HCT116 (cell line): ENCODE measurements around the gene KRT5. TPM values are rescaled to one million over a fixed set of nuclear protein-coding genes. Genes with fewer than 3 reads are reported as not detected.

Source experiments
- ATAC-seq: fragments of 200-7000 bp; cut with Tn5 transposase; 2 replicates; pipeline ENCODE4 v1.9.1; 2020; ENCODE audit warnings: mild to moderate bottlenecking, moderate library complexity
- BruUV-seq: library from RNA; stranded (reverse); fragments of 400-500 nt; replicated peaks from 2 replicates; lab custom pipeline; 2021; lab: Mats Ljungman, UMichigan
- CTCF ChIA-PET: fragments of 300-600 bp; sonication (Branson Sonifier 250); formaldehyde crosslinking; loops from one replicate; lab custom pipeline; 2021; ENCODE audit warnings: antibody characterized with exemption; lab: Charles Lee
- POLR2A ChIA-PET: fragments of 300-600, 350-600 bp; sonication (Branson Sonifier 250); formaldehyde crosslinking; loops from one replicate; lab custom pipeline; 2021; ENCODE audit warnings: antibody characterized with exemption; lab: Charles Lee
- RAD21 ChIA-PET, 2 experiments: fragments of 300-600 bp; sonication (Branson Sonifier 250); formaldehyde crosslinking; loops; one replicate each; lab custom pipeline; 2023; ENCODE audit warnings: low total read pairs in 2 of 2; ENCODE audit not compliant: uncharacterized antibody in 2 of 2, unreplicated experiment in 2 of 2, low non-redundant PET in 1 of 2; lab: Charles Lee
- DNase-seq: peaks from one replicate; pipeline ENCODE4 v3.0.0-alpha.2; 2010; ENCODE audit warnings: low read depth, low spot score
- H2AFZ ChIP-seq: fragments of 200-600 bp; shearing (Covaris generic), sonication (generic); 2 replicates; pipeline ENCODE4 v1.6.1; 2017; ENCODE audit warnings: low read depth, mixed run types, mixed read lengths, antibody characterized with exemption, low read length; ENCODE audit not compliant: poor library complexity, severe bottlenecking
- H3K27ac ChIP-seq: 2 replicates; pipeline ENCODE4 v1.5.1; 2012; ENCODE audit warnings: low read depth, low read length
- H3K27me3 ChIP-seq: fragments of 200-600 bp; sonication (generic); 2 replicates; pipeline ENCODE4 v1.6.1; 2016; ENCODE audit warnings: mixed run types, low read length, mixed read lengths; ENCODE audit not compliant: insufficient read depth
- H3K36me3 ChIP-seq, 2 experiments: fragments of 200-500 bp in 1 of 2; fragments of 200-600 bp in 1 of 2; sonication (Bioruptor generic) in 1 of 2; sonication (generic) in 1 of 2; 2 replicates each; pipeline versions ENCODE4 v1.5.1 to v1.6.1; 2014 to 2016; ENCODE audit warnings: low read length in 2 of 2, inconsistent platforms in 1 of 2, mixed read lengths in 1 of 2, mixed run types in 1 of 2; ENCODE audit not compliant: insufficient read depth in 2 of 2, control insufficient read depth in 1 of 2
- H3K4me1 ChIP-seq, 2 experiments: fragments of 200-600 bp in 1 of 2; sonication (generic) in 1 of 2; 2 replicates each; pipeline versions ENCODE4 v1.5.1 to v1.6.1; 2012 to 2017; ENCODE audit warnings: low read length in 2 of 2, inconsistent platforms in 1 of 2, mild to moderate bottlenecking in 1 of 2, mixed read lengths in 1 of 2, mixed run types in 1 of 2, moderate library complexity in 1 of 2; ENCODE audit not compliant: insufficient read depth in 2 of 2, control insufficient read depth in 1 of 2
- H3K4me2 ChIP-seq: fragments of 200-600 bp; sonication (generic); 2 replicates; pipeline ENCODE4 v1.6.1; 2017; ENCODE audit warnings: mixed run types, low read length, mixed read lengths
- H3K4me3 ChIP-seq, 2 experiments: fragments of 200-600 bp in 1 of 2; sonication (generic) in 1 of 2; replicated peaks in 1 of 2; 2 replicates each; pipeline ENCODE4 v1.5.1; 2011 to 2016; ENCODE audit warnings: low read length in 2 of 2, control low read depth in 1 of 2, low read depth in 1 of 2, mild to moderate bottlenecking in 1 of 2, mixed read lengths in 1 of 2, mixed run types in 1 of 2
- H3K79me2 ChIP-seq: fragments of 200-600 bp; sonication (generic); 2 replicates; pipeline ENCODE4 v1.6.1; 2017; ENCODE audit warnings: mild to moderate bottlenecking, mixed run types, low read length, moderate library complexity, mixed read lengths; ENCODE audit not compliant: insufficient read depth
- H3K9ac ChIP-seq: fragments of 200-600 bp; sonication (generic); 2 replicates; pipeline ENCODE4 v1.6.1; 2016; ENCODE audit warnings: low read length, mixed read lengths
- H3K9me2 ChIP-seq: fragments of 200-600 bp; sonication (generic), shearing (Covaris generic); 2 replicates; pipeline ENCODE4 v1.6.1; 2017; ENCODE audit warnings: mixed run types, mild to moderate bottlenecking, moderate library complexity; ENCODE audit not compliant: insufficient read depth
- H3K9me3 ChIP-seq, 2 experiments: fragments of 200-500 bp in 1 of 2; fragments of 200-600 bp in 1 of 2; sonication (Bioruptor generic) in 1 of 2; sonication (generic) in 1 of 2; 2 replicates each; pipeline ENCODE4 v1.6.1; 2014 to 2017; ENCODE audit warnings: low read length in 2 of 2, mixed read lengths in 2 of 2, inconsistent platforms in 1 of 2, low read depth in 1 of 2, mild to moderate bottlenecking in 1 of 2, mixed run types in 1 of 2, moderate library complexity in 1 of 2; ENCODE audit not compliant: control insufficient read depth in 1 of 2, insufficient read depth in 1 of 2
- H4K20me1 ChIP-seq: fragments of 200-600 bp; sonication (generic), shearing (Covaris generic); 2 replicates; pipeline ENCODE4 v1.6.1; 2017; ENCODE audit warnings: mixed run types, mild to moderate bottlenecking, moderate library complexity; ENCODE audit not compliant: insufficient read depth
- ATF3 ChIP-seq: IDR thresholded peaks from 2 replicates; pipeline ENCODE4 v1.6.1; 2012
- CTCF ChIP-seq, 3 experiments: fragments of 200-600 bp in 1 of 3; sonication (generic) in 1 of 3; IDR thresholded peaks in 2 of 3; conservative IDR thresholded peaks in 1 of 3; 2 replicates each; pipeline ENCODE4 v1.5.1; 2012 to 2017; ENCODE audit warnings: low read depth in 2 of 3, low read length in 2 of 3, antibody characterized with exemption in 1 of 3, borderline replicate concordance in 1 of 3, control low read depth in 1 of 3, mild to moderate bottlenecking in 1 of 3, mixed read lengths in 1 of 3, mixed run types in 1 of 3, moderate library complexity in 1 of 3; ENCODE audit not compliant: insufficient read depth in 1 of 3
- EGR1 ChIP-seq: IDR thresholded peaks from 2 replicates; pipeline ENCODE4 v1.6.1; 2012; ENCODE audit warnings: low read depth
- ELF1 ChIP-seq: IDR thresholded peaks from 2 replicates; pipeline ENCODE4 v1.6.1; 2012; ENCODE audit warnings: low read depth, borderline replicate concordance
- EZH2phosphoT487 ChIP-seq: fragments of 200-600 bp; IDR thresholded peaks from 2 replicates; pipeline ENCODE4 v1.6.1; 2018; ENCODE audit warnings: antibody characterized with exemption, borderline replicate concordance
- MAX ChIP-seq: IDR thresholded peaks from 2 replicates; pipeline ENCODE4 v1.6.1; 2012
- POLR2AphosphoS5 ChIP-seq: IDR thresholded peaks from 2 replicates; pipeline ENCODE4 v1.6.1; 2011; ENCODE audit warnings: mild to moderate bottlenecking, low read depth, low read length, moderate library complexity
- RAD21 ChIP-seq: IDR thresholded peaks from 2 replicates; pipeline ENCODE4 v1.6.1; 2012; ENCODE audit warnings: low read depth, mild to moderate bottlenecking
- REST ChIP-seq: IDR thresholded peaks from 2 replicates; pipeline ENCODE4 v1.6.1; 2012; ENCODE audit warnings: low read depth
- SIN3A ChIP-seq: IDR thresholded peaks from 2 replicates; pipeline ENCODE4 v1.6.1; 2012; ENCODE audit warnings: low read depth
- ZNF274 ChIP-seq: fragments of 200-500 bp; sonication (Bioruptor generic); IDR thresholded peaks from 2 replicates; pipeline ENCODE4 v1.6.1; 2014; ENCODE audit warnings: mild to moderate bottlenecking, low read depth, low read length, inconsistent platforms
- intact Hi-C: fragments of 100-400 bp; cut with micrococcal nuclease; formaldehyde crosslinking; loops from 2 replicates; pipeline ENCODE4 v1.10.0; 2022
- total RNA-seq: library from RNA; stranded (reverse); gene quantifications from one replicate; pipeline ENCODE4 v1.2.1, GENCODE V29; 2021; ENCODE audit not compliant: unreplicated experiment

The KRT5 gene
- total RNA-seq, 1 experiment from 2014 or later: 0.44 TPM

- POLR2A ChIA-PET: no interaction called here
- Histone ChIP-seq H3K9ac (no peak overlapping the region), H3K27ac (no peak overlapping the region), H3K4me2 (no peak overlapping the region), H3K36me3 (no peaks in the 10 kb centered on the region), H3K27me3 (no peaks in the 10 kb centered on the region), H2AFZ (peak overlapping the region; percentile 21), H3K4me3 (no peak overlapping the region), H4K20me1 (no peaks in the 10 kb centered on the region), H3K4me1 (peaks cover 29 to 70% of the 10 kb centered on the region in 2 experiments), H3K9me2 (no peaks in the 10 kb centered on the region), H3K79me2 (no peaks in the 10 kb centered on the region), H3K9me3 (no peaks in the 10 kb centered on the region)
- ATAC-seq (no peak), DNase-seq (no peak)
- TF ChIP-seq EGR1 (no peak), MAX (no peak), ZNF274 (no peak), ATF3 (no peak), EZH2phosphoT487 (no peak), REST (no peak), SIN3A (no peak), POLR2AphosphoS5 (no peak), ELF1 (no peak), RAD21 (no peak), CTCF (IDR thresholded peaks at IDR 0.05 in 2 of 3, conservative IDR thresholded peaks at IDR 0.05 in 1 of 3; ENCODE audit: borderline replicate concordance in 1 of 3, insufficient read depth in 1 of 3, low read depth in 2 of 3, low read length in 2 of 3) (no peak)
- intact Hi-C loops: no loop called here
- CTCF ChIA-PET: no interaction called here
- RAD21 ChIA-PET: no interaction called here
- no TSS peak for BruUV-seq
Measured at GRCh38 chr12:52498946-52499345, 21.2 kb downstream of the KRT5 start.
